ENCODE measurements around the gene RGS21.

- TF ChIP-seq POLR2A (IDR thresholded peaks at IDR 0.05) (no peak), CTCF (IDR thresholded peaks at IDR 0.05) (no peak)
Measured at GRCh38 chr1:192343344-192343743, 26.6 kb downstream of the RGS21 start.

All from ovary (tissue), 3 donors.